Calu3 (cell line): Measurements from ENCODE around the gene ARHGEF7. TPM values are rescaled to one million over a fixed set of nuclear protein-coding genes. Genes with fewer than 3 reads are reported as not detected.

Source experiments
- BruUV-seq: library from RNA; stranded (reverse); fragments of 400-500 nt; replicated peaks from 2 replicates; lab custom pipeline; 2021; lab: Mats Ljungman, UMichigan
- CTCF ChIA-PET: fragments of 300-600 bp; sonication (Branson Sonifier 250); formaldehyde crosslinking; loops from one replicate; lab custom pipeline; 2022; ENCODE audit warnings: antibody characterized with exemption; lab: Charles Lee
- DNase-seq: peaks from one replicate; pipeline ENCODE4 v3.0.0; 2022
- H3K27ac Mint-ChIP-seq: one replicate; pipeline ENCODE4 v1.8.0; 2022; ENCODE audit warnings: mixed read lengths; ENCODE audit not compliant: unreplicated experiment
- H3K27me3 Mint-ChIP-seq: one replicate; pipeline ENCODE4 v1.8.0; 2022; ENCODE audit warnings: mixed read lengths; ENCODE audit not compliant: unreplicated experiment
- H3K36me3 Mint-ChIP-seq: one replicate; pipeline ENCODE4 v1.8.0; 2022; ENCODE audit warnings: mild to moderate bottlenecking, moderate library complexity, mixed read lengths; ENCODE audit not compliant: insufficient read depth, unreplicated experiment
- H3K4me1 Mint-ChIP-seq: one replicate; pipeline ENCODE4 v1.8.0; 2022; ENCODE audit warnings: mild to moderate bottlenecking, low read depth, mixed read lengths; ENCODE audit not compliant: unreplicated experiment
- H3K4me3 Mint-ChIP-seq: one replicate; pipeline ENCODE4 v1.8.0; 2022; ENCODE audit warnings: mild to moderate bottlenecking, low read depth, moderate library complexity, mixed read lengths; ENCODE audit not compliant: unreplicated experiment
- H3K9me3 Mint-ChIP-seq: one replicate; pipeline ENCODE4 v1.8.0; 2022; ENCODE audit warnings: low read depth, mixed read lengths; ENCODE audit not compliant: unreplicated experiment
- CTCF ChIP-seq: fragments of 200-600 bp; IDR thresholded peaks from one replicate; pipeline ENCODE4 v1.8.0; 2022; ENCODE audit warnings: antibody characterized with exemption; ENCODE audit not compliant: unreplicated experiment
- intact Hi-C: fragments of 100-400 bp; cut with micrococcal nuclease; formaldehyde crosslinking; loops from one replicate; pipeline ENCODE4 v1.10.0; 2022; ENCODE audit not compliant: unreplicated experiment
- total RNA-seq: library from RNA; stranded (reverse); gene quantifications from 2 replicates; pipeline ENCODE4 v1.2.3, GENCODE V29; 2022

The ARHGEF7 gene
- total RNA-seq, 1 experiment from 2014 or later: 17.7 TPM

DNA sequence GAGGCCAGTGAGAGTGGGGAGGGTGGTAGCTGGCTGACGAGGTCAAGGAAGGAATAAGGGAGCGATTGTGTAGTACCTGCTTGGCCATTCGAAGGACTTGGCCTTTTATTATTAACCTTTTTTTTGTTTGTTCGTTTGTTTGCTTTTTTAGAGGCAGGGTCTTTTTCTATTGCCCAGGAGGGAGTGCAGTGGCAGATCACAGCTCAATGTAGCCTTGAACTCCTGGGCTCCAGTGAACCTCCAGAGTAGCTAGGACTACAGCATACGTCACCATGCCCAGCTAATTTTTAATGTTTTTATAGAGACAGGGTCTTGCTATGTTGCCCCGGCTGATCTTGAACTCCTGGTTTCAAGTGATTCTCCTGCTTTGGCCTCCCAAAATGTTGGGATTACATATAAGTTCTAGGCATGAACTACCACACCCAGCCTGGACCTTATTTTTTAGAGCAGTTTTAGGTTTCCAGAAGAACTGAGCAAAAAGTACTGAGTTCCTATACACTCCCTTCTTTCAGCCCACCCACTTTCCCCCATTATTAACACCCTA, 25.5 kb downstream of the ARHGEF7 start:
- Mint-ChIP-seq H3K27me3 (peaks cover 33% of the 10 kb centered on the region), H3K27ac (no peak overlapping the region), H3K4me1 (no peaks in the 10 kb centered on the region), H3K9me3 (no peaks in the 10 kb centered on the region), H3K4me3 (no peak overlapping the region), H3K36me3 (no peaks in the 10 kb centered on the region)
- intact Hi-C loops: no loop called here
- DNase-seq: no peak
- TF ChIP-seq CTCF: no peak
- BruUV-seq: no TSS peak
- CTCF ChIA-PET: no interaction called here

DNA sequence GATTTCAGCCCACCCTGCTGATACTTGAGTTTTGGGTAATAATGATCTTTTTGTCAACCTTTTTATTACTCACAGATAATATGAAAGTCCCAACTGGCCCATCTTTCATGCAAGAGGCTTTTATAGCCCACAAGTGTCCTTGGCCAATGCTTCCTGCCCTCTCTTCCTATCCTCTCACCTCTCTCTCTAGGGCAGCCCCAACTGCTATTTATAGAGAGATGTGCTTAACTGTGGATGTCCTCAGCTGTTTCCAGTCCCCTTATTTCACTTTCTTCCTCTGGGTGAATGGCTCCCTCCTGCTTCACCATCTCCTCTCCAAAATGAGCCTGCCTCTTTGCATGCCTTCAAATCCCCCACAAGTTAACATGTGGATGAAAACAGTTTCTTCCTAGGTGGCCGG, 27.4 kb downstream of the ARHGEF7 start:
- CTCF ChIA-PET: no interaction called here
- Mint-ChIP-seq H3K27ac (no peak overlapping the region), H3K36me3 (no peaks in the 10 kb centered on the region), H3K4me1 (no peaks in the 10 kb centered on the region), H3K4me3 (no peak overlapping the region), H3K9me3 (no peaks in the 10 kb centered on the region), H3K27me3 (peaks cover 40% of the 10 kb centered on the region)
- no peak for TF ChIP-seq CTCF
- no peak for DNase-seq
- intact Hi-C loops: no loop called here
- BruUV-seq: no TSS peak

- no TSS peak for BruUV-seq
- no peak for DNase-seq
- Mint-ChIP-seq H3K9me3 (no peaks in the 10 kb centered on the region), H3K4me3 (no peak overlapping the region), H3K4me1 (no peaks in the 10 kb centered on the region), H3K27me3 (peaks cover 36% of the 10 kb centered on the region), H3K36me3 (no peaks in the 10 kb centered on the region), H3K27ac (no peak overlapping the region)
- CTCF ChIA-PET: no interaction called here
- TF ChIP-seq CTCF: no peak
- intact Hi-C loops: no loop called here
Measured at GRCh38 chr13:111143865-111144540, 28.9 kb downstream of the ARHGEF7 start.

GRCh38 chr13:111145071-111145470, 30.0 kb downstream of the ARHGEF7 start:
- Mint-ChIP-seq H3K9me3 (no peaks in the 10 kb centered on the region), H3K36me3 (no peaks in the 10 kb centered on the region), H3K4me1 (no peaks in the 10 kb centered on the region), H3K4me3 (no peak overlapping the region), H3K27ac (no peak overlapping the region), H3K27me3 (peaks cover 25% of the 10 kb centered on the region)
- no peak for TF ChIP-seq CTCF
- intact Hi-C loops: no loop called here
- no TSS peak for BruUV-seq
- CTCF ChIA-PET: no interaction called here
- DNase-seq: no peak
